CD14-positive monocyte (primary cell): ENCODE data around the gene SLC37A2. TPM values are rescaled to one million over a fixed set of nuclear protein-coding genes. Genes with fewer than 3 reads are reported as not detected.

Experiments used
- DNase-seq, 3 donors: peaks; one replicate each; pipeline ENCODE4 v3.0.0-alpha.2; 2011 to 2022
- H2AFZ ChIP-seq: 2 replicates; pipeline ENCODE4 v1.6.0; 2012; ENCODE audit warnings: mild to moderate bottlenecking, low read depth, low read length, inconsistent platforms; ENCODE audit not compliant: insufficient read depth, poor library complexity, severe bottlenecking
- H3K27ac ChIP-seq, 2 donors: 1 replicate in 1 of 2; 2 replicates in 1 of 2; pipeline ENCODE4 v1.5.1; 2012 to 2013; ENCODE audit warnings: low read length in 2 of 2, control low read depth in 1 of 2, inconsistent platforms in 1 of 2, low read depth in 1 of 2, mild to moderate bottlenecking in 1 of 2
- H3K27me3 ChIP-seq, 2 donors: one replicate each; pipeline versions ENCODE4 v1.6.0 to v1.6.1; 2011 to 2013; ENCODE audit warnings: low read length in 2 of 2; ENCODE audit not compliant: control insufficient read depth in 2 of 2, insufficient read depth in 2 of 2
- H3K36me3 ChIP-seq, 2 donors: replicated peaks in 1 of 2; 1 replicate in 1 of 2; 2 replicates in 1 of 2; pipeline versions ENCODE4 v1.5.1 to v1.6.1; 2012 to 2013; ENCODE audit warnings: low read length in 2 of 2, control low read depth in 1 of 2, inconsistent platforms in 1 of 2, mild to moderate bottlenecking in 1 of 2; ENCODE audit not compliant: insufficient read depth in 2 of 2, control insufficient read depth in 1 of 2
- H3K4me1 ChIP-seq, 2 donors: 1 replicate in 1 of 2; 2 replicates in 1 of 2; pipeline versions ENCODE4 v1.5.1 to v1.6.1; 2012 to 2013; ENCODE audit warnings: low read length in 2 of 2, control low read depth in 1 of 2, inconsistent platforms in 1 of 2, mild to moderate bottlenecking in 1 of 2, moderate library complexity in 1 of 2; ENCODE audit not compliant: insufficient read depth in 2 of 2, control insufficient read depth in 1 of 2
- H3K4me2 ChIP-seq: replicated peaks from 2 replicates; pipeline ENCODE3; 2012; ENCODE audit warnings: low read length, moderate library complexity, mild to moderate bottlenecking; ENCODE audit not compliant: poor library complexity, severe bottlenecking; ENCODE audit errors: extremely low read depth
- H3K4me3 ChIP-seq, 3 experiments: fragments of 200-600 bp in 1 of 3; sonication (generic) in 1 of 3; replicated peaks in 1 of 3; 1 replicate in 2 of 3; 2 replicates in 1 of 3; pipeline ENCODE4 v1.5.1; 2011 to 2013; ENCODE audit warnings: low read length in 3 of 3, mild to moderate bottlenecking in 3 of 3, control low read depth in 2 of 3, low read depth in 2 of 3, inconsistent platforms in 1 of 3, moderate library complexity in 1 of 3
- H3K79me2 ChIP-seq: 2 replicates; pipeline ENCODE4 v1.6.0; 2012; ENCODE audit warnings: mild to moderate bottlenecking, control low read depth, inconsistent platforms, low read length, moderate library complexity; ENCODE audit not compliant: insufficient read depth
- H3K9ac ChIP-seq: 2 replicates; pipeline ENCODE4 v1.6.0; 2017; ENCODE audit warnings: low read length, mild to moderate bottlenecking; ENCODE audit not compliant: insufficient read depth, poor library complexity, severe bottlenecking
- H3K9me3 ChIP-seq, 2 donors: replicated peaks in 1 of 2; 1 replicate in 1 of 2; 2 replicates in 1 of 2; pipeline versions ENCODE4 v1.5.1 to v1.6.1; 2012 to 2013; ENCODE audit warnings: low read length in 2 of 2, control low read depth in 1 of 2; ENCODE audit not compliant: control insufficient read depth in 1 of 2, insufficient read depth in 1 of 2
- H4K20me1 ChIP-seq: 2 replicates; pipeline ENCODE4 v1.6.0; 2012; ENCODE audit warnings: mild to moderate bottlenecking, low read length, control low read depth, moderate library complexity; ENCODE audit not compliant: insufficient read depth
- H3K27ac Mint-ChIP-seq, 7 donors: one replicate each; pipeline ENCODE4 v1.8.0; 2020; ENCODE audit warnings: mild to moderate bottlenecking in 7 of 7, mixed read lengths in 7 of 7, moderate library complexity in 6 of 7, inconsistent platforms in 2 of 7
- H3K27me3 Mint-ChIP-seq, 3 donors: one replicate each; pipeline ENCODE4 v1.8.0; 2021 to 2022; ENCODE audit warnings: low read depth in 3 of 3, mild to moderate bottlenecking in 3 of 3, mixed read lengths in 3 of 3, moderate library complexity in 3 of 3, inconsistent platforms in 1 of 3
- H3K36me3 Mint-ChIP-seq, 2 donors: one replicate each; pipeline ENCODE4 v1.8.0; 2020; ENCODE audit warnings: mixed read lengths in 2 of 2, inconsistent platforms in 1 of 2, mild to moderate bottlenecking in 1 of 2
- H3K4me1 Mint-ChIP-seq: one replicate; pipeline ENCODE4 v1.8.0; 2020; ENCODE audit warnings: mild to moderate bottlenecking, mixed read lengths
- H3K4me3 Mint-ChIP-seq, 2 donors: one replicate each; pipeline ENCODE4 v1.8.0; 2020; ENCODE audit warnings: mild to moderate bottlenecking in 2 of 2, mixed read lengths in 2 of 2, moderate library complexity in 1 of 2
- H3K9me3 Mint-ChIP-seq, 7 donors: one replicate each; pipeline ENCODE4 v1.8.0; 2020 to 2022; ENCODE audit warnings: mixed read lengths in 7 of 7, mild to moderate bottlenecking in 6 of 7, moderate library complexity in 6 of 7, inconsistent platforms in 2 of 7
- WGBS: methylation state at CpG from one replicate; pipeline ENCODE4 v1.1.5; 2013; ENCODE audit warnings: missing lambda C conversion rate; ENCODE audit not compliant: insufficient coverage; 5-methylcytosine and 5-hydroxymethylcytosine counted together
- intact Hi-C, 2 donors: fragments of 100-400 bp; cut with micrococcal nuclease; formaldehyde crosslinking; loops; one replicate each; pipeline versions ENCODE4 v1.15.0 to v1.15.1; 2023
- polyA plus RNA-seq, 3 donors: library from polyadenylated mRNA; depleted of rRNA in 1 of 3; unstranded in 2 of 3; stranded (reverse) in 1 of 3; fragments of 300-500 nt in 2 of 3; fragments of >200 nt in 1 of 3; fragmentation: Illumina TruSeq in 2 of 3; gene quantifications; 1 replicate in 2 of 3; 2 replicates in 1 of 3; pipeline ENCODE4 v1.2.3, GENCODE V29; 2012 to 2021
- TF ChIP-seq, protein P1 (sequence below): fragments of 200-600 bp; IDR thresholded peaks from one replicate; pipeline ENCODE4 v1.8.0; 2022; ENCODE audit warnings: antibody characterized with exemption, mild to moderate bottlenecking

The SLC37A2 gene
- polyA plus RNA-seq, 3 donors: 70.8 to 81.5 (median 78.9) TPM

GRCh38 chr11:125081098-125081798 lies 18.1 kb downstream of the SLC37A2 start:
- 90% methylated on average over 8 of the region's 14 CpGs for WGBS
- Mint-ChIP-seq H3K27me3 (peaks cover 0 to 9% (median 5%) of the 10 kb centered on the region in 3 donors), H3K4me1 (peaks cover 28% of the 10 kb centered on the region), H3K4me3 (no peak overlapping the region), H3K9me3 (peaks cover 0 to 2% (median 0%) of the 10 kb centered on the region in 7 donors), H3K36me3 (peaks cover 93 to 99% of the 10 kb centered on the region in 2 donors), H3K27ac (peak overlapping the region in 2 of 7 donors; percentile 20 to 31)
- Histone ChIP-seq H3K36me3 (peaks cover 85 to 98% of the 10 kb centered on the region in 2 donors), H4K20me1 (no peaks in the 10 kb centered on the region), H3K9me3 (no peaks in the 10 kb centered on the region), H3K27ac (no peak overlapping the region), H3K4me2 (no peak overlapping the region), H3K9ac (no peak overlapping the region), H3K27me3 (no peaks in the 10 kb centered on the region), H3K79me2 (no peaks in the 10 kb centered on the region), H2AFZ (no peak overlapping the region), H3K4me1 (peaks cover 20 to 28% of the 10 kb centered on the region in 2 donors), H3K4me3 (no peak overlapping the region)
- intact Hi-C loops: no loop called here
- TF ChIP-seq, protein P1, sequence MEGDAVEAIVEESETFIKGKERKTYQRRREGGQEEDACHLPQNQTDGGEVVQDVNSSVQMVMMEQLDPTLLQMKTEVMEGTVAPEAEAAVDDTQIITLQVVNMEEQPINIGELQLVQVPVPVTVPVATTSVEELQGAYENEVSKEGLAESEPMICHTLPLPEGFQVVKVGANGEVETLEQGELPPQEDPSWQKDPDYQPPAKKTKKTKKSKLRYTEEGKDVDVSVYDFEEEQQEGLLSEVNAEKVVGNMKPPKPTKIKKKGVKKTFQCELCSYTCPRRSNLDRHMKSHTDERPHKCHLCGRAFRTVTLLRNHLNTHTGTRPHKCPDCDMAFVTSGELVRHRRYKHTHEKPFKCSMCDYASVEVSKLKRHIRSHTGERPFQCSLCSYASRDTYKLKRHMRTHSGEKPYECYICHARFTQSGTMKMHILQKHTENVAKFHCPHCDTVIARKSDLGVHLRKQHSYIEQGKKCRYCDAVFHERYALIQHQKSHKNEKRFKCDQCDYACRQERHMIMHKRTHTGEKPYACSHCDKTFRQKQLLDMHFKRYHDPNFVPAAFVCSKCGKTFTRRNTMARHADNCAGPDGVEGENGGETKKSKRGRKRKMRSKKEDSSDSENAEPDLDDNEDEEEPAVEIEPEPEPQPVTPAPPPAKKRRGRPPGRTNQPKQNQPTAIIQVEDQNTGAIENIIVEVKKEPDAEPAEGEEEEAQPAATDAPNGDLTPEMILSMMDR: no peak
- DNase-seq: no peak

DNA sequence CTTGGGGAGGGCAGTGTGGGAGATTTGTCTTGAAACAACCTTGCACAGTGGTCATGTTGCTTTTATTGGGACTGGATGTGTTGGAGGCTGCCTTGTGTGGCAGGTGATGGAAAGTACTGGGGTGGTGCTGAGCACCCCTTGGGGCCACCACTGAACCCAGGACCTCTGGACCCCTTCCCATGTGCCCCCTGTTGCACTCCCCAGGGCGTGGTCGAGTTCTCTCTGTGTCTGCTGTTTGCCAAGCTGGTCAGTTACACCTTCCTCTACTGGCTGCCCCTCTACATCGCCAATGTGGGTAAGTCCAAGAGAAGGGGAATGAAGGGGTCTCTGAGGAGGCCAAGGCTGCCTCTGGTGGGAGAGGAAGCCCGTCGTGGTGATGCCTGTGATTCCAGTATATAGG lies 18.9 kb downstream of the SLC37A2 start:
- H3K4me1 Mint-ChIP-seq: peaks cover 27% of the 10 kb centered on the region
- H3K27me3 ChIP-seq: no peaks in the 10 kb centered on the region
- WGBS: no CpG with 5 or more reads among the region's 5 CpGs
- H3K27me3 Mint-ChIP-seq: peaks cover 0 to 9% (median 5%) of the 10 kb centered on the region in 3 donors
- H3K4me3 Mint-ChIP-seq: no peak overlapping the region
- peak overlapping the region in 4 of 7 donors; percentile 20 to 84 (median 50) for H3K27ac Mint-ChIP-seq
- H3K36me3 ChIP-seq: peaks cover 88 to 98% of the 10 kb centered on the region in 2 donors
- TF ChIP-seq, protein P1: no peak
- H3K9me3 ChIP-seq: no peaks in the 10 kb centered on the region
- H3K4me2 ChIP-seq: no peak overlapping the region
- H3K36me3 Mint-ChIP-seq: peaks cover 95 to 99% of the 10 kb centered on the region in 2 donors
- H3K27ac ChIP-seq: peak overlapping the region in 1 of 2 donors; percentile 26
- no peak overlapping the region for H3K9ac ChIP-seq
- no peak overlapping the region for H2AFZ ChIP-seq
- H3K79me2 ChIP-seq: no peaks in the 10 kb centered on the region
- peaks cover 0 to 2% (median 0%) of the 10 kb centered on the region in 7 donors for H3K9me3 Mint-ChIP-seq
- H3K4me1 ChIP-seq: peaks cover 16 to 24% of the 10 kb centered on the region in 2 donors
- no peak overlapping the region for H3K4me3 ChIP-seq
- no peaks in the 10 kb centered on the region for H4K20me1 ChIP-seq
- intact Hi-C loops: no loop called here
- DNase-seq: no peak
